OCI-LY7 (cell line): Measurements from ENCODE around the gene WDR43. TPM values are rescaled to one million over a fixed set of nuclear protein-coding genes. Genes with fewer than 3 reads are reported as not detected.
A peak's percentile ranks its signal among the peaks of the same experiment; 100 is the strongest.

Source experiments
- BruUV-seq: library from RNA; stranded (reverse); fragments of 400-500 nt; replicated peaks from 2 replicates; lab custom pipeline; 2021; lab: Mats Ljungman, UMichigan
- CTCF ChIA-PET: fragments of 300-600 bp; sonication (Branson Sonifier 250); formaldehyde crosslinking; loops from one replicate; lab custom pipeline; 2022; ENCODE audit warnings: antibody characterized with exemption; ENCODE audit not compliant: unreplicated experiment; lab: Charles Lee
- POLR2A ChIA-PET: fragments of 300-600 bp; sonication (Branson Sonifier 250); formaldehyde crosslinking; loops from one replicate; lab custom pipeline; 2022; ENCODE audit warnings: antibody characterized with exemption; lab: Charles Lee
- DNase-seq: peaks from one replicate; pipeline ENCODE4 v3.0.0-alpha.2; 2015; ENCODE audit warnings: low spot score
- H2AFZ ChIP-seq: fragments of 200-600 bp; sonication (generic), shearing (Covaris generic); 2 replicates; pipeline ENCODE4 v1.6.1; 2014; ENCODE audit warnings: mild to moderate bottlenecking, antibody characterized with exemption, low read length, moderate library complexity
- H3K27ac ChIP-seq: fragments of 200-600 bp; sonication (generic); 2 replicates; pipeline ENCODE4 v1.5.1; 2014; ENCODE audit warnings: mixed run types, low read depth, mild to moderate bottlenecking, moderate library complexity, low read length, inconsistent platforms; ENCODE audit not compliant: poor library complexity, severe bottlenecking
- H3K36me3 ChIP-seq: fragments of 200-600 bp; sonication (generic); 2 replicates; pipeline ENCODE4 v1.6.1; 2014; ENCODE audit warnings: mild to moderate bottlenecking, antibody characterized with exemption, low read length, moderate library complexity, mixed read lengths; ENCODE audit not compliant: insufficient read depth
- H3K4me1 ChIP-seq: fragments of 200-600 bp; sonication (generic); 2 replicates; pipeline ENCODE4 v1.5.1; 2014; ENCODE audit warnings: mild to moderate bottlenecking, low read length; ENCODE audit not compliant: insufficient read depth, poor library complexity, severe bottlenecking
- H3K4me2 ChIP-seq: fragments of 200-600 bp; sonication (generic); 2 replicates; pipeline ENCODE4 v1.6.1; 2014; ENCODE audit warnings: mild to moderate bottlenecking, low read length
- H3K4me3 ChIP-seq: fragments of 200-600 bp; sonication (generic); 2 replicates; pipeline ENCODE4 v1.5.1; 2014; ENCODE audit warnings: mild to moderate bottlenecking, low read depth, low read length; ENCODE audit not compliant: poor library complexity, severe bottlenecking
- H3K79me2 ChIP-seq: fragments of 200-600 bp; sonication (generic); 2 replicates; pipeline ENCODE4 v1.6.1; 2016; ENCODE audit warnings: low read depth, mild to moderate bottlenecking, low read length, moderate library complexity, mixed read lengths; ENCODE audit not compliant: insufficient read depth
- H3K9me2 ChIP-seq: fragments of 200-600 bp; sonication (generic); 2 replicates; pipeline ENCODE4 v1.6.1; 2016; ENCODE audit warnings: mild to moderate bottlenecking, low read length, mixed read lengths; ENCODE audit not compliant: insufficient read depth
- H3K9me3 ChIP-seq: fragments of 200-600 bp; sonication (generic); 2 replicates; pipeline ENCODE4 v1.6.1; 2014; ENCODE audit warnings: mild to moderate bottlenecking, mixed run types, low read length, mixed read lengths
- H4K20me1 ChIP-seq: fragments of 200-600 bp; sonication (generic); 2 replicates; pipeline ENCODE4 v1.6.1; 2014; ENCODE audit warnings: mild to moderate bottlenecking, antibody characterized with exemption, low read length, moderate library complexity, mixed read lengths; ENCODE audit not compliant: insufficient read depth
- CTCF ChIP-seq: fragments of 200-600 bp; sonication (generic); conservative IDR thresholded peaks from 2 replicates; pipeline ENCODE4 v1.5.1; 2014; ENCODE audit warnings: mild to moderate bottlenecking, antibody characterized with exemption, low read length, moderate library complexity, mixed read lengths
- EZH2phosphoT487 ChIP-seq: fragments of 200-600 bp; sonication (generic); IDR thresholded peaks from 2 replicates; pipeline ENCODE4 v1.6.1; 2018; ENCODE audit warnings: low read depth, borderline replicate concordance, mild to moderate bottlenecking, mixed run types, antibody characterized with exemption, low read length, moderate library complexity, mixed read lengths
- intact Hi-C: fragments of 100-400 bp; cut with micrococcal nuclease; formaldehyde crosslinking; loops from one replicate; pipeline ENCODE4 v1.10.0; 2022; ENCODE audit not compliant: unreplicated experiment
- total RNA-seq, 2 experiments: library from RNA; depleted of rRNA in 1 of 2; stranded (reverse); fragments of >200 nt in 1 of 2; shearing (Covaris generic) in 1 of 2; gene quantifications; 2 replicates each; pipeline ENCODE4 v1.2.3, GENCODE V29; 2014 to 2022

The WDR43 gene
- total RNA-seq, 2 experiments from 2014 or later, result 78.8 to 111 TPM

GRCh38 chr2:28855977-28856376 is 38.5 kb upstream of the WDR43 start:
- no peaks in the 10 kb centered on the region for H3K4me1 ChIP-seq
- peaks cover 55% of the 10 kb centered on the region for H3K36me3 ChIP-seq
- H3K4me3 ChIP-seq, result no peak overlapping the region
- no peak overlapping the region for H2AFZ ChIP-seq
- ChIA-PET CTCF (no interaction called here), POLR2A (interaction anchor here (1.1 kb wide), 1 partner anchor 12 kb away, joined by 3 read pairs; no protein-coding TSS in a partner anchor)
- H3K27ac ChIP-seq, result no peak overlapping the region
- intact Hi-C loops, result no loop called here
- H3K4me2 ChIP-seq, result no peak overlapping the region
- TF ChIP-seq CTCF (no peak), EZH2phosphoT487 (no peak)
- H3K9me3 ChIP-seq, result no peaks in the 10 kb centered on the region
- H3K9me2 ChIP-seq, result no peaks in the 10 kb centered on the region
- no peaks in the 10 kb centered on the region for H4K20me1 ChIP-seq
- H3K79me2 ChIP-seq, result no peaks in the 10 kb centered on the region
- no peak for DNase-seq
- no TSS peak for BruUV-seq

- POLR2A ChIA-PET, result interaction anchor here (2.2 kb wide), 1 partner anchor 9 kb away, joined by 6 read pairs; no protein-coding TSS in a partner anchor
- no peak for DNase-seq
- intact Hi-C loops, result no loop called here
- Histone ChIP-seq H3K4me1 (peaks cover 22% of the 10 kb centered on the region), H3K9me2 (no peaks in the 10 kb centered on the region), H3K27ac (no peak overlapping the region), H3K79me2 (peaks cover 45% of the 10 kb centered on the region), H3K36me3 (peaks cover 20% of the 10 kb centered on the region), H3K4me2 (peak overlapping the region; percentile 77), H3K9me3 (no peaks in the 10 kb centered on the region), H3K4me3 (peak overlapping the region; percentile 78), H2AFZ (no peak overlapping the region), H4K20me1 (peaks cover 18% of the 10 kb centered on the region; the same call in 1 of the 2 replicates)
- no TSS peak for BruUV-seq
- no peak for TF ChIP-seq CTCF
- TF ChIP-seq EZH2phosphoT487, result no peak
- CTCF ChIA-PET, result no interaction called here
Observed at GRCh38 chr2:28868611-28869010, 25.9 kb upstream of the WDR43 start.

GRCh38 chr2:28869494-28870145 is 24.8 kb upstream of the WDR43 start:
- peak overlapping the region; percentile 77 for H3K4me2 ChIP-seq
- peaks cover 10% of the 10 kb centered on the region for H3K36me3 ChIP-seq
- DNase-seq, result no peak
- CTCF ChIA-PET, result no interaction called here
- POLR2A ChIA-PET, result interaction anchor here (0.5 to 2.2 kb wide), 11 partner anchors 10 to 287 kb away, joined by 3 to 12 read pairs (median 4); no protein-coding TSS in a partner anchor
- peak overlapping the region; percentile 78 for H3K4me3 ChIP-seq
- H3K9me3 ChIP-seq, result no peaks in the 10 kb centered on the region
- H3K79me2 ChIP-seq, result peaks cover 36% of the 10 kb centered on the region
- H3K9me2 ChIP-seq, result no peaks in the 10 kb centered on the region
- BruUV-seq, result TSS peak; percentile 73
- peak overlapping the region; percentile 11 for H3K27ac ChIP-seq
- intact Hi-C loops, result loop anchor here (1.0 kb wide), 1 partner anchor 25 kb away; the partner anchor contains the start of gene WDR43
- TF ChIP-seq EZH2phosphoT487 (no peak), CTCF (no peak)
- peaks cover 18% of the 10 kb centered on the region; the same call in 1 of the 2 replicates for H4K20me1 ChIP-seq
- H2AFZ ChIP-seq, result peak overlapping the region; percentile 65
- H3K4me1 ChIP-seq, result peaks cover 22% of the 10 kb centered on the region
